Esophagus muscularis mucosa (tissue), 4 donors: Measurements from ENCODE around the gene GPR151. TPM values are rescaled to one million over a fixed set of nuclear protein-coding genes. Genes with fewer than 3 reads are reported as not detected.
A peak's percentile ranks its signal among the peaks of the same experiment; 100 is the strongest.

Experiments
- DNase-seq: peaks from one replicate; pipeline ENCODE4 v3.0.0-alpha.2; 2017; ENCODE audit errors: extremely low spot score
- H3K27ac ChIP-seq, 4 donors: fragments of 200-600 bp; sonication (generic); replicated peaks in 1 of 4; 1 replicate in 3 of 4; 2 replicates in 1 of 4; pipeline ENCODE4 v1.5.1; 2016 to 2019; ENCODE audit warnings: mild to moderate bottlenecking in 1 of 4
- H3K27me3 ChIP-seq, 4 donors: fragments of 200-600 bp; sonication (generic); one replicate each; pipeline versions ENCODE4 v1.5.1 to v1.6.0; 2016 to 2019
- H3K36me3 ChIP-seq, 4 donors: fragments of 200-600 bp; sonication (generic); one replicate each; pipeline ENCODE4 v1.5.1; 2016 to 2019
- H3K4me1 ChIP-seq, 4 donors: fragments of 200-600 bp; sonication (generic); one replicate each; pipeline ENCODE4 v1.5.1; 2016 to 2019
- H3K4me3 ChIP-seq, 4 donors: fragments of 200-600 bp; sonication (generic); 1 replicate in 2 of 4; 2 replicates in 2 of 4; pipeline ENCODE4 v1.5.1; 2016 to 2019; ENCODE audit warnings: mild to moderate bottlenecking in 4 of 4, moderate library complexity in 1 of 4
- H3K9me3 ChIP-seq, 4 donors: fragments of 200-600 bp; sonication (generic); 1 replicate in 3 of 4; 2 replicates in 1 of 4; pipeline ENCODE4 v1.5.1; 2016 to 2019
- EP300 ChIP-seq: sonication (generic); formaldehyde crosslinking; IDR thresholded peaks from one replicate; pipeline ENCODE4 v1.6.1; 2017; ENCODE audit warnings: antibody characterized with exemption
- POLR2A ChIP-seq: fragments of 450-650 bp; IDR thresholded peaks from one replicate; pipeline ENCODE4 v1.6.1; 2017; ENCODE audit warnings: antibody characterized with exemption, moderate library complexity, mild to moderate bottlenecking, low read depth
- POLR2AphosphoS5 ChIP-seq, 2 donors: sonication (generic); formaldehyde crosslinking; IDR thresholded peaks; one replicate each; pipeline ENCODE4 v1.6.1; 2017; ENCODE audit warnings: antibody characterized with exemption in 2 of 2
- WGBS: methylation state at CpG from one replicate; pipeline ENCODE4 v1.1.5; 2018; 5-methylcytosine and 5-hydroxymethylcytosine counted together
- intact Hi-C: fragments of 100-400 bp; cut with DNase I; formaldehyde crosslinking; loops from one replicate; pipeline ENCODE4 v1.15.1; 2023
- total RNA-seq, 4 donors: library from RNA; depleted of rRNA; stranded (reverse); fragments of >200 nt; gene quantifications; one replicate each; pipeline versions ENCODE4 v1.1.0 to v1.2.1, GENCODE V29; 2016
- TF ChIP-seq, protein P1 (sequence below), 3 experiments: fragments of 200-600 bp in 2 of 3; fragments of 450-650 bp in 1 of 3; sonication (generic) in 2 of 3; IDR thresholded peaks; one replicate each; pipeline ENCODE4 v1.5.1; 2017 to 2019; ENCODE audit warnings: antibody characterized with exemption in 3 of 3, mild to moderate bottlenecking in 2 of 3, moderate library complexity in 1 of 3

The GPR151 gene
- total RNA-seq, 4 donors from 2014 or later: not detected

DNA sequence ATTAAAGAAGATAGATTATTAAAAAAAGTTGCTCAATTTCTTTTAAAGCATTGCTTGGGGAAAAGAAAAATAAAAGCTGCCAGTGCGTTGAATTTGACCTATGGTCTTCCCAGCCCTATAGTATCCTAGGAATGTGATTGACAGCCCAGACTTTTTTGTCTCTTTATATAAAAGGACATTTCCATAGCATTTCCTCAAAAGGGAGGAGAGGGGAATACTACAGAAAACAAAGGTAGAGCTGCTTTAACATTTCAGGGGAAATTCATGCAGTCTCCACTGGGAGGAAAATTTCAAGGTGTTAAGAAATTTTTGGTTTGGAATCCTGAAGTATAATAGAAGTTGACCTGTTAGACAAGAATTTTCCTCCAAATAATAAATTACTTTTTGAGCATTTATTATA, 17.9 kb upstream of the GPR151 start:
- H3K9me3 ChIP-seq: no peaks in the 10 kb centered on the region
- TF ChIP-seq EP300 (no peak), POLR2A (no peak)
- TF ChIP-seq, protein P1, sequence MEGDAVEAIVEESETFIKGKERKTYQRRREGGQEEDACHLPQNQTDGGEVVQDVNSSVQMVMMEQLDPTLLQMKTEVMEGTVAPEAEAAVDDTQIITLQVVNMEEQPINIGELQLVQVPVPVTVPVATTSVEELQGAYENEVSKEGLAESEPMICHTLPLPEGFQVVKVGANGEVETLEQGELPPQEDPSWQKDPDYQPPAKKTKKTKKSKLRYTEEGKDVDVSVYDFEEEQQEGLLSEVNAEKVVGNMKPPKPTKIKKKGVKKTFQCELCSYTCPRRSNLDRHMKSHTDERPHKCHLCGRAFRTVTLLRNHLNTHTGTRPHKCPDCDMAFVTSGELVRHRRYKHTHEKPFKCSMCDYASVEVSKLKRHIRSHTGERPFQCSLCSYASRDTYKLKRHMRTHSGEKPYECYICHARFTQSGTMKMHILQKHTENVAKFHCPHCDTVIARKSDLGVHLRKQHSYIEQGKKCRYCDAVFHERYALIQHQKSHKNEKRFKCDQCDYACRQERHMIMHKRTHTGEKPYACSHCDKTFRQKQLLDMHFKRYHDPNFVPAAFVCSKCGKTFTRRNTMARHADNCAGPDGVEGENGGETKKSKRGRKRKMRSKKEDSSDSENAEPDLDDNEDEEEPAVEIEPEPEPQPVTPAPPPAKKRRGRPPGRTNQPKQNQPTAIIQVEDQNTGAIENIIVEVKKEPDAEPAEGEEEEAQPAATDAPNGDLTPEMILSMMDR (IDR thresholded peaks at IDR 0.05): no peak
- no peak overlapping the region for H3K27ac ChIP-seq
- WGBS: 0% methylated on average over 1 of the region's 1 CpG
- intact Hi-C loops: no loop called here
- DNase-seq: no peak
- H3K27me3 ChIP-seq: no peaks in the 10 kb centered on the region
- no peaks in the 10 kb centered on the region for H3K4me1 ChIP-seq
- no peaks in the 10 kb centered on the region for H3K36me3 ChIP-seq
- no peak overlapping the region for H3K4me3 ChIP-seq

DNA sequence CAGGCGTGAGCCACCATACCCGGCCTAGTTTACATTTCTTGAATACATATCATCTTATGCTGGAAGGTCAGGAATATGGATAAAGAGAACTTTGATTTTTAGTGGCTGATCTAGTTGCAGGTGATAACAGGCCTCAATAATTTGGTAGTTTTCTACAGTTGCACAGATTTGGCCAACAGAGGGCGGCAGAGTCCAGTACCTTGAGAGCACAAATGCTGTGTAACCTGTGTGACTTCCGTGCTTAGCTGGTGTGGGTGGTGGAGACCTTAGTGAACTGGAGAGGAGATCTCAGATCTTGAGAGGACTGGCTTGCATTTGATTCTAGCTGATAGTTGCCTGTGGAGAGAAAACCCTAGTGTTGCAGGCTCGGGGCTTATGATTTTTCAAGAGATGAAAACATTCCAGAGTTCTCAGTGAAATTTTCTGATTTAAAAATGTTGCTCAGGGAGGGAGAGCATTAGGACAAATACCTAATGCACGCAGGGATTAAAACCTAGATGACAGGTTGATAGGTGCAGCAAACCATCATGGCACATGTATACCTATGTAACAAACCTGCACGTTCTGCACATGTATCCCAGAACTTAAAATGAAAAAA, 17.4 kb upstream of the GPR151 start:
- H3K4me3 ChIP-seq: no peak overlapping the region
- no peak overlapping the region for H3K27ac ChIP-seq
- TF ChIP-seq POLR2A: no peak
- TF ChIP-seq, protein P1 (IDR thresholded peaks at IDR 0.05): peak; percentile 47 to 71 (median 49)
- intact Hi-C loops: no loop called here
- H3K36me3 ChIP-seq: no peaks in the 10 kb centered on the region
- 45% methylated on average over 7 of the region's 7 CpGs for WGBS
- H3K27me3 ChIP-seq: no peaks in the 10 kb centered on the region
- no peaks in the 10 kb centered on the region for H3K4me1 ChIP-seq
- no peaks in the 10 kb centered on the region for H3K9me3 ChIP-seq
- DNase-seq: no peak

DNA sequence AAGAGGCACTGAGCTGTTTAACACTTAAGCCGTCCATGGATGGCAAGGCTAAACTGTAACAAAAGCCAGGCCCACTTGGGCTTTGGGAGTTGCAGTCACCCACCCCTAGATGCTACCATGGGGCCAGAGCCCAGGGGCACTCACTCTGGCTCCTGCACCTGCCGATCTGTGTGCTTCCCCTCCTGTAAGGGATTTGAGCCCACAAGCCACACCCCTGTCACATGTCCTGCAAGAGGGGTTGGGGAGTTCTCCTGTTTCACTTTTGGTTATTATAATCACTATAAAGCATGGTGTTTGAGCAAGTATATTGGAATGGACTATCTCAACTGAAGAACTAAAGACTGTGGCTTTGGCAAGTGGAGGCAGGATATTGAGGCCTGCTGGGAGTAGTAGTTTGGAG, 14.0 kb upstream of the GPR151 start:
- peak; percentile 87 for DNase-seq
- Histone ChIP-seq H3K4me3 (no peak overlapping the region), H3K27me3 (no peaks in the 10 kb centered on the region), H3K36me3 (no peaks in the 10 kb centered on the region), H3K9me3 (no peaks in the 10 kb centered on the region), H3K4me1 (no peaks in the 10 kb centered on the region), H3K27ac (no peak overlapping the region)
- TF ChIP-seq, protein P1 (IDR thresholded peaks at IDR 0.05): no peak
- TF ChIP-seq POLR2A (no peak), EP300 (no peak), POLR2AphosphoS5 (IDR thresholded peaks at IDR 0.05) (no peak)
- 86% methylated on average over 1 of the region's 2 CpGs for WGBS
- intact Hi-C loops: no loop called here

DNA sequence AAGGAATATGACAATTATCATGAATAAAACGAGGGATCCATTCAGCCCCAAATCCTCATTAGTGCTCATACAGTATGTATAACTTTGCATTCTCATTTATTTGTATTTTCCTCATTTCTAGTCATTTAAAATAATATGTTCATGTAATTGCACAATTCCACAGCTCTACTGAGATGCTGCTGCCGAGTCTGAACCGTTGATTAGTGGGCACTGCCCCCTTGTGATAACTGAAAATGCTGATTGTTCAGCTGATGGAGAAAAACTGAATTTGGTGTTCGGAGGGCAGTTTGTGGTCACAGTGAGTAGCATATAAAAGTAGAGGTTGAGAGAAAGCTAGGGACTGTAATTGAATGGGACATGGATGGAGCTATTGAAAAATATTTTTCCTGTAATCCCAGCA, 12.2 kb upstream of the GPR151 start:
- no peak for TF ChIP-seq POLR2AphosphoS5 (IDR thresholded peaks at IDR 0.05)
- no peak for TF ChIP-seq EP300
- TF ChIP-seq POLR2A: no peak
- H3K9me3 ChIP-seq: no peaks in the 10 kb centered on the region
- WGBS: 58% methylated on average over 4 of the region's 4 CpGs
- no peaks in the 10 kb centered on the region for H3K36me3 ChIP-seq
- no peaks in the 10 kb centered on the region for H3K4me1 ChIP-seq
- no peak for DNase-seq
- H3K27ac ChIP-seq: no peak overlapping the region
- no peak overlapping the region for H3K4me3 ChIP-seq
- intact Hi-C loops: no loop called here
- H3K27me3 ChIP-seq: no peaks in the 10 kb centered on the region

DNA sequence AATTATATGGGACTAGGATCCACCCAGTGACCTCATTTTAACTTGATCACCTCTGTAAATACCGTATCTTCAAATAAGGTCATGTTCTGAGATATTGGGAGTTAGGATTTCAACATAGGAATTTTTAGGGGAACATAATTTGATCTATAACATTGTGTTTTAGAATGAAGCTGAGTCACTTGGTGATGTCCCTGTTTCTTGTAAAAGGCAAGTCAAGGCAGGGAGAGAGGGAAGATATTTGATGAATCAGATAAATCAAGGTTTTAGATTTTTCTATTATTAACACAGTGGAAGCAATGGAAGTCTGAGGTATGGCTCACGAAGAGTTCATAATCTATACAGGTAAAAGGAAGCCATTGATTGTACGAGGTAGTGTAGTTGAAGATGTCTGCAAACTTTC, 11.8 kb upstream of the GPR151 start:
- Histone ChIP-seq H3K27ac (no peak overlapping the region), H3K4me1 (no peaks in the 10 kb centered on the region), H3K36me3 (no peaks in the 10 kb centered on the region), H3K9me3 (no peaks in the 10 kb centered on the region), H3K27me3 (no peaks in the 10 kb centered on the region), H3K4me3 (no peak overlapping the region)
- WGBS: 84% methylated on average over 3 of the region's 3 CpGs
- no peak for DNase-seq
- intact Hi-C loops: no loop called here
- TF ChIP-seq EP300 (no peak), POLR2A (no peak), POLR2AphosphoS5 (IDR thresholded peaks at IDR 0.05) (no peak)
- TF ChIP-seq, protein P1 (IDR thresholded peaks at IDR 0.05): no peak
